ENCODE results near the gene ST3GAL2. TPM values are rescaled to one million over a fixed set of nuclear protein-coding genes. Genes with fewer than 3 reads are reported as not detected.

The ST3GAL2 gene
- total and polyA plus RNA-seq, 2 of the 4 experiments (the other 2 are of a cell fraction), result 17.4 to 17.7 TPM

DNA sequence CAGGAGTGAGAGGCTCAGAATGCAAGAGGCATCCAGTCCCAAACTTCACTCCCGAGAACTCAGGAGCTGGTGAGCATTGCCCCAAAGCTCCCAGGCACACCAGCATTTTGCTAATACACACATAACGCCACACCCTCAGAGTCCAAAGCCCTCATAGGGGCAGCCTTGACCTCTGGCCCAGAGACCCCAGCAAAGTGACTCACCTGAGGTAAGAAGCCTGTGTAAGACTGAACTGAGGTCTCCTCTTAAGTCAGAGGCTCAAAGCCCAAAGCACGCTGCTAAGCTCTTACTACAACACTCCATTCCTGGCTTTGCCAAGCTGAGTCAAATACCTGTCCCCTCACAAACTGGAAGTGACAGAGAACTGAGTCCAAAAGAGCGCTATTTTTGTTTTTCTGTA lies 16.4 kb downstream of the ST3GAL2 start:
- H3K18ac ChIP-seq (ENCODE audit: low read depth, low read length), result no peak overlapping the region
- no peaks in the 10 kb centered on the region for H3K9me3 ChIP-seq (ENCODE audit: control insufficient read depth, insufficient read depth, low read length)
- in situ Hi-C loops (cut with MboI; ENCODE audit: low sequenced_read_pairs) (no loop called here), intact Hi-C loops (cut with micrococcal nuclease) (no loop called here), dilution Hi-C loops (cut with HindIII; ENCODE audit: low sequenced_read_pairs, unreplicated experiment) (no loop called here)
- no peak overlapping the region for H3K27ac ChIP-seq (ENCODE audit: insufficient read depth, low read length)
- no peak overlapping the region for H3K4ac ChIP-seq (ENCODE audit: low read depth, low read length)
- no peak overlapping the region for H4K8ac ChIP-seq (ENCODE audit: low read depth in 2 of 2, low read length in 2 of 2)
- no peak overlapping the region for H2BK5ac ChIP-seq (ENCODE audit: low read depth, low read length, poor library complexity, severe bottlenecking)
- H3K36me3 ChIP-seq (ENCODE audit: control insufficient read depth, insufficient read depth, low read length), result peaks cover 7% of the 10 kb centered on the region
- no CpG with 5 or more reads among the region's 4 CpGs for WGBS, 2 experiments (ENCODE audit: extremely low coverage in 2 of 2, insufficient read length in 1 of 2)
- no peak overlapping the region for H2AK9ac ChIP-seq (replicated peaks; ENCODE audit: low read depth, low read length, poor library complexity)
- POLR2A ChIA-PET (ENCODE audit: unreplicated experiment), result no interaction called here
- no peak overlapping the region for H3K14ac ChIP-seq (replicated peaks; ENCODE audit: low read depth, low read length)
- H2AFZ ChIP-seq (replicated peaks; ENCODE audit: low read length, poor library complexity), result no peak overlapping the region
- CTCF ChIA-PET, result no interaction called here
- H4K5ac ChIP-seq (ENCODE audit: low read depth, low read length), result no peak overlapping the region
- no peaks in the 10 kb centered on the region for H3K27me3 ChIP-seq (ENCODE audit: control insufficient read depth, insufficient read depth, low read length)
- H4K20me1 ChIP-seq (ENCODE audit: insufficient read depth, low read length), result peaks cover 72% of the 10 kb centered on the region
- no peak overlapping the region for H4K91ac ChIP-seq (ENCODE audit: insufficient read depth, low read depth, low read length)
- H3K56ac ChIP-seq (ENCODE audit: extremely low read depth, insufficient read depth, low read length), result no peak overlapping the region
- H3K23ac ChIP-seq (ENCODE audit: low read depth, low read length), result no peak overlapping the region
- DNase-seq (no peak), ATAC-seq (ENCODE audit: low read depth) (no peak)
- no peak overlapping the region for H2BK20ac ChIP-seq (ENCODE audit: low read depth, low read length)
- H3K9me1 ChIP-seq (ENCODE audit: insufficient read depth, low read length), result peaks cover 40% of the 10 kb centered on the region
- H3K79me1 ChIP-seq (ENCODE audit: low read depth in 1 of 2, low read length in 2 of 2), result peaks cover 29 to 89% of the 10 kb centered on the region in 2 experiments
- H2BK15ac ChIP-seq (ENCODE audit: low read depth, low read length), result no peak overlapping the region
- no peak overlapping the region for H3K9ac ChIP-seq (ENCODE audit: low read depth, low read length)
- H3K4me2 ChIP-seq (ENCODE audit: low read depth, low read length), result no peak overlapping the region
- no peak overlapping the region for H3K4me3 ChIP-seq (ENCODE audit: insufficient read depth, low read depth, low read length)
- peaks cover 2% of the 10 kb centered on the region; the same call in 1 of the 2 replicates for H3K4me1 ChIP-seq (ENCODE audit: control insufficient read depth, insufficient read depth, low read length)
- H2BK120ac ChIP-seq (ENCODE audit: low read depth, low read length), result no peak overlapping the region
- BruUV-seq (replicated peaks), result no TSS peak
- no peak overlapping the region for H2AK5ac ChIP-seq (ENCODE audit: low read depth, low read length)
- TF ChIP-seq RFX5 (IDR thresholded peaks at IDR 0.05; ENCODE audit: low read depth, low read length) (no peak), MAZ (IDR thresholded peaks at IDR 0.05; ENCODE audit: borderline replicate concordance, low read depth, low read length) (no peak), MXI1 (IDR thresholded peaks at IDR 0.05; ENCODE audit: borderline replicate concordance, low read depth, low read length) (no peak)

All from IMR-90 (cell line).